Measurements from ENCODE around the gene HFM1.

GRCh38 chr1:91273875-91274274 is 130.8 kb downstream of the HFM1 start:
- TF ChIP-seq RARB (CRISPR knock-in tag; IDR thresholded peaks at IDR 0.05) = no peak
- TF ChIP-seq ZNF8 (CRISPR knock-in tag; IDR thresholded peaks at IDR 0.05) = no peak
- no peak for TF ChIP-seq PATZ1 (CRISPR knock-in tag; IDR thresholded peaks at IDR 0.05; ENCODE audit: borderline replicate concordance)
- TF ChIP-seq SNAI2 (CRISPR knock-in tag; IDR thresholded peaks at IDR 0.05) = no peak
